ENCODE results near the gene SPATA31E1. TPM values are rescaled to one million over a fixed set of nuclear protein-coding genes. Genes with fewer than 3 reads are reported as not detected.

Gene SPATA31E1
- total and polyA plus RNA-seq, 2 donors (not counting 1 experiment from before 2014, with no cell fraction given) = not detected

DNA sequence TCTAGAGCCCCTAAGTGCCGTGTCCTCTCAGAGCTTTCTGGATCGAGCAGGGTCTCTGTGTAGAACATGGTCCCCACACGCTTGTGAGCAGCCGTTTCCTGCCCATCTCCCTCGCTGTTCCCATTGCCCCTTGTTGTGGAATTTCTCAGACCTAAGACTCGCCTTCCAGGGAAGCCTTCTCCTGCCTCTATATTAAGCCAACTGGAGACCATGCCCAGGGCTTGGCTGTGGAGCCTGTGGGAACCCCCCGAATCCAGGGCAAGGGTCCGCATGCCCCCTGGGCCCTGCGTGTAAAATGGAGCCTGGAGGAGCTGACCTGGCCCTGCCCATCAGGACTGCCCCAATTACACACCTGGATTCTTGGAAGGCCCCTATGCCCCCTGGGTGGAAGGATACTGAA is 14.5 kb upstream of the SPATA31E1 start:
- no peak overlapping the region for H3K4me3 Mint-ChIP-seq
- no peaks in the 10 kb centered on the region for H3K9me3 Mint-ChIP-seq (ENCODE audit: insufficient read depth)
- H3K4me1 ChIP-seq (ENCODE audit: control insufficient read depth in 2 of 2, insufficient read depth in 2 of 2, low read length in 2 of 2) = no peaks in the 10 kb centered on the region
- H3K9ac ChIP-seq (ENCODE audit: low read length) = no peak overlapping the region
- no peaks in the 10 kb centered on the region for H3K36me3 ChIP-seq (replicated peaks in 1 of 2; ENCODE audit: control extremely low read depth in 1 of 2, control insufficient read depth in 1 of 2, extremely low read depth in 1 of 2, insufficient read depth in 2 of 2, low read length in 1 of 2)
- H3K27ac ChIP-seq (ENCODE audit: low read length in 2 of 2) = no peak overlapping the region
- H3K9me3 ChIP-seq (ENCODE audit: control extremely low read depth in 1 of 3, control insufficient read depth in 2 of 3, insufficient read depth in 1 of 3, low read length in 2 of 3) = peaks cover 0 to 20% (median 0%) of the 10 kb centered on the region in 3 donors
- H3K4me3 ChIP-seq (ENCODE audit: control extremely low read depth in 1 of 5, extremely low read depth in 1 of 5, insufficient read depth in 1 of 5, low read depth in 2 of 5, low read length in 4 of 5) = no peak overlapping the region
- no peak overlapping the region for H2AFZ ChIP-seq (ENCODE audit: insufficient read depth, low read depth, low read length, poor library complexity, severe bottlenecking)
- H3K79me2 ChIP-seq (ENCODE audit: control insufficient read depth, insufficient read depth, low read length) = no peaks in the 10 kb centered on the region
- DNase-seq (no peak), ATAC-seq (ENCODE audit: low read depth) (no peak)
- intact Hi-C loops (cut with micrococcal nuclease) = no loop called here
- no peak overlapping the region for H3K27ac Mint-ChIP-seq
- TF ChIP-seq EZH2 (IDR thresholded peaks at IDR 0.05; ENCODE audit: borderline replicate concordance, insufficient read depth, low read depth, low read length, poor library complexity, severe bottlenecking) = no peak
- TF ChIP-seq, protein P1, sequence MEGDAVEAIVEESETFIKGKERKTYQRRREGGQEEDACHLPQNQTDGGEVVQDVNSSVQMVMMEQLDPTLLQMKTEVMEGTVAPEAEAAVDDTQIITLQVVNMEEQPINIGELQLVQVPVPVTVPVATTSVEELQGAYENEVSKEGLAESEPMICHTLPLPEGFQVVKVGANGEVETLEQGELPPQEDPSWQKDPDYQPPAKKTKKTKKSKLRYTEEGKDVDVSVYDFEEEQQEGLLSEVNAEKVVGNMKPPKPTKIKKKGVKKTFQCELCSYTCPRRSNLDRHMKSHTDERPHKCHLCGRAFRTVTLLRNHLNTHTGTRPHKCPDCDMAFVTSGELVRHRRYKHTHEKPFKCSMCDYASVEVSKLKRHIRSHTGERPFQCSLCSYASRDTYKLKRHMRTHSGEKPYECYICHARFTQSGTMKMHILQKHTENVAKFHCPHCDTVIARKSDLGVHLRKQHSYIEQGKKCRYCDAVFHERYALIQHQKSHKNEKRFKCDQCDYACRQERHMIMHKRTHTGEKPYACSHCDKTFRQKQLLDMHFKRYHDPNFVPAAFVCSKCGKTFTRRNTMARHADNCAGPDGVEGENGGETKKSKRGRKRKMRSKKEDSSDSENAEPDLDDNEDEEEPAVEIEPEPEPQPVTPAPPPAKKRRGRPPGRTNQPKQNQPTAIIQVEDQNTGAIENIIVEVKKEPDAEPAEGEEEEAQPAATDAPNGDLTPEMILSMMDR (IDR thresholded peaks at IDR 0.05) = no peak
- H4K20me1 ChIP-seq (ENCODE audit: control insufficient read depth, insufficient read depth, low read length, poor library complexity, severe bottlenecking) = no peaks in the 10 kb centered on the region
- no peaks in the 10 kb centered on the region for H3K27me3 Mint-ChIP-seq
- ChIA-PET CTCF (no interaction called here), POLR2A (no interaction called here)
- no peaks in the 10 kb centered on the region for H3K4me1 Mint-ChIP-seq
- H3K27me3 ChIP-seq (replicated peaks in 1 of 4; ENCODE audit: control extremely low read depth in 1 of 4, control insufficient read depth in 3 of 4, insufficient read depth in 4 of 4, low read length in 3 of 4) = peaks cover 0 to 2% (median 0%) of the 10 kb centered on the region in 4 experiments
- 93% methylated on average over 9 of the region's 9 CpGs for WGBS (ENCODE audit: insufficient coverage)
- no peak overlapping the region for H3K4me2 ChIP-seq (replicated peaks; ENCODE audit: low read depth, low read length, poor library complexity, severe bottlenecking)

DNA sequence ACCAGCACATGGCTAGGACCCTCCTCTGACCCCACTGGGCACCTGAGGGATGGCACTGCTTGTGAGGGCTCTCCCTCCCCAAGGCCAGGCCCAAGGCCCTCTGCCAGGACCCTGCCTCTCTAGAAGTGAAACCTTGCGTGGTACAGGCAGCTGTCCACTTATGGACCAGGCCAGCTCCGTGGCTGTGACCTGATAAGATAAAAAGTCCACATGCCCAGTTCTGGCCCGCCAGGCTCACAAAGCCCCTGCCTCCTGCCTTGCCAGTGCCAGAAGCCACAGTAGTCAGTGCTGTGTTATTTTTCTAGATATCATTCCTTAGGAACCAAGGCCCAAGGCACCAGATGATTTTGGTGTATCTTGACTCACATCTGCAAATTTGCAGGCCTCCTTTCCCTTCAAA is 14.0 kb upstream of the SPATA31E1 start:
- Histone ChIP-seq H3K79me2 (ENCODE audit: control insufficient read depth, insufficient read depth, low read length) (no peaks in the 10 kb centered on the region), H3K4me1 (ENCODE audit: control insufficient read depth in 2 of 2, insufficient read depth in 2 of 2, low read length in 2 of 2) (no peaks in the 10 kb centered on the region), H3K9ac (ENCODE audit: low read length) (no peak overlapping the region), H3K27ac (ENCODE audit: low read length in 2 of 2) (no peak overlapping the region), H3K4me2 (replicated peaks; ENCODE audit: low read depth, low read length, poor library complexity, severe bottlenecking) (no peak overlapping the region), H3K27me3 (replicated peaks in 1 of 4; ENCODE audit: control extremely low read depth in 1 of 4, control insufficient read depth in 3 of 4, insufficient read depth in 4 of 4, low read length in 3 of 4) (peaks cover 0 to 2% (median 0%) of the 10 kb centered on the region in 4 experiments), H3K4me3 (ENCODE audit: control extremely low read depth in 1 of 5, extremely low read depth in 1 of 5, insufficient read depth in 1 of 5, low read depth in 2 of 5, low read length in 4 of 5) (no peak overlapping the region), H3K36me3 (replicated peaks in 1 of 2; ENCODE audit: control extremely low read depth in 1 of 2, control insufficient read depth in 1 of 2, extremely low read depth in 1 of 2, insufficient read depth in 2 of 2, low read length in 1 of 2) (no peaks in the 10 kb centered on the region), H3K9me3 (ENCODE audit: control extremely low read depth in 1 of 3, control insufficient read depth in 2 of 3, insufficient read depth in 1 of 3, low read length in 2 of 3) (peaks cover 0 to 20% (median 0%) of the 10 kb centered on the region in 3 donors), H2AFZ (ENCODE audit: insufficient read depth, low read depth, low read length, poor library complexity, severe bottlenecking) (no peak overlapping the region), H4K20me1 (ENCODE audit: control insufficient read depth, insufficient read depth, low read length, poor library complexity, severe bottlenecking) (no peaks in the 10 kb centered on the region)
- ChIA-PET CTCF (no interaction called here), POLR2A (no interaction called here)
- TF ChIP-seq EZH2 (IDR thresholded peaks at IDR 0.05; ENCODE audit: borderline replicate concordance, insufficient read depth, low read depth, low read length, poor library complexity, severe bottlenecking) = no peak
- TF ChIP-seq, protein P1 (IDR thresholded peaks at IDR 0.05) = no peak
- Mint-ChIP-seq H3K9me3 (ENCODE audit: insufficient read depth) (no peaks in the 10 kb centered on the region), H3K27me3 (no peaks in the 10 kb centered on the region), H3K4me3 (no peak overlapping the region), H3K4me1 (no peaks in the 10 kb centered on the region), H3K27ac (no peak overlapping the region)
- intact Hi-C loops (cut with micrococcal nuclease) = no loop called here
- DNase-seq (no peak), ATAC-seq (ENCODE audit: low read depth) (no peak)
- WGBS (ENCODE audit: insufficient coverage) = 89% methylated on average over 3 of the region's 3 CpGs

Data from B cell (primary cell).